Activated B cell treated with CpG ODN at 0.5 μM for 24 hours (primary cell): ENCODE measurements around the gene SH3PXD2B. TPM values are rescaled to one million over a fixed set of nuclear protein-coding genes. Genes with fewer than 3 reads are reported as not detected.

Experiments used
- ATAC-seq: fragments of 200-7000 bp; cut with Tn5 transposase; one replicate; pipeline ENCODE4 v1.10.0; 2021; ENCODE audit warnings: low read depth, mild to moderate bottlenecking, moderate library complexity
- CTCF ChIA-PET: fragments of 350-600 bp; sonication (Branson Sonifier 250); formaldehyde crosslinking; loops from one replicate; lab custom pipeline; 2021; ENCODE audit warnings: antibody characterized with exemption; lab: Charles Lee
- POLR2A ChIA-PET: fragments of 350-600 bp; sonication (Branson Sonifier 250); formaldehyde crosslinking; loops from one replicate; lab custom pipeline; 2021; ENCODE audit warnings: antibody characterized with exemption; lab: Charles Lee
- DNase-seq: peaks from one replicate; pipeline ENCODE4 v3.0.0; 2022
- H3K27ac Mint-ChIP-seq: one replicate; pipeline ENCODE4 v1.8.0; 2020; ENCODE audit warnings: mixed read lengths
- H3K27me3 Mint-ChIP-seq: one replicate; pipeline ENCODE4 v1.8.0; 2021; ENCODE audit warnings: mixed read lengths
- H3K36me3 Mint-ChIP-seq: one replicate; pipeline ENCODE4 v1.8.0; 2021; ENCODE audit warnings: low read depth, mixed read lengths
- H3K4me1 Mint-ChIP-seq: one replicate; pipeline ENCODE4 v1.8.0; 2021; ENCODE audit warnings: mixed read lengths
- H3K4me3 Mint-ChIP-seq: one replicate; pipeline ENCODE4 v1.8.0; 2020; ENCODE audit warnings: mild to moderate bottlenecking, mixed read lengths
- H3K9me3 Mint-ChIP-seq: one replicate; pipeline ENCODE4 v1.8.0; 2020; ENCODE audit warnings: mixed read lengths
- CTCF ChIP-seq: fragments of 200-600 bp; IDR thresholded peaks from one replicate; pipeline ENCODE4 v1.8.0; 2022; ENCODE audit warnings: antibody characterized with exemption, mild to moderate bottlenecking
- intact Hi-C: fragments of 100-400 bp; cut with micrococcal nuclease; formaldehyde crosslinking; loops from one replicate; pipeline ENCODE4 v1.15.1; 2024
- total RNA-seq: library from RNA; stranded (reverse); gene quantifications from 2 replicates; pipeline ENCODE4 v1.2.3, GENCODE V29; 2022

Gene SH3PXD2B
- total RNA-seq, 1 donor from 2014 or later = 0.02 TPM

- peaks cover 17% of the 10 kb centered on the region for H3K27me3 Mint-ChIP-seq
- H3K36me3 Mint-ChIP-seq = no peaks in the 10 kb centered on the region
- ChIA-PET CTCF (no interaction called here), POLR2A (no interaction called here)
- H3K4me1 Mint-ChIP-seq = no peaks in the 10 kb centered on the region
- TF ChIP-seq CTCF = no peak
- H3K27ac Mint-ChIP-seq = no peak overlapping the region
- no peak for DNase-seq
- no peaks in the 10 kb centered on the region for H3K9me3 Mint-ChIP-seq
- intact Hi-C loops = no loop called here
- no peak overlapping the region for H3K4me3 Mint-ChIP-seq
- ATAC-seq = no peak
Observed at GRCh38 chr5:172446336-172447051, 7.8 kb downstream of the SH3PXD2B start.

GRCh38 chr5:172445866-172446265 lies 8.5 kb downstream of the SH3PXD2B start:
- Mint-ChIP-seq H3K4me3 (no peak overlapping the region), H3K27ac (no peak overlapping the region), H3K27me3 (peaks cover 11% of the 10 kb centered on the region), H3K4me1 (no peaks in the 10 kb centered on the region), H3K36me3 (no peaks in the 10 kb centered on the region), H3K9me3 (no peaks in the 10 kb centered on the region)
- CTCF ChIA-PET = no interaction called here
- ATAC-seq (no peak), DNase-seq (no peak)
- TF ChIP-seq CTCF = no peak
- intact Hi-C loops = no loop called here
- POLR2A ChIA-PET = no interaction called here

DNA sequence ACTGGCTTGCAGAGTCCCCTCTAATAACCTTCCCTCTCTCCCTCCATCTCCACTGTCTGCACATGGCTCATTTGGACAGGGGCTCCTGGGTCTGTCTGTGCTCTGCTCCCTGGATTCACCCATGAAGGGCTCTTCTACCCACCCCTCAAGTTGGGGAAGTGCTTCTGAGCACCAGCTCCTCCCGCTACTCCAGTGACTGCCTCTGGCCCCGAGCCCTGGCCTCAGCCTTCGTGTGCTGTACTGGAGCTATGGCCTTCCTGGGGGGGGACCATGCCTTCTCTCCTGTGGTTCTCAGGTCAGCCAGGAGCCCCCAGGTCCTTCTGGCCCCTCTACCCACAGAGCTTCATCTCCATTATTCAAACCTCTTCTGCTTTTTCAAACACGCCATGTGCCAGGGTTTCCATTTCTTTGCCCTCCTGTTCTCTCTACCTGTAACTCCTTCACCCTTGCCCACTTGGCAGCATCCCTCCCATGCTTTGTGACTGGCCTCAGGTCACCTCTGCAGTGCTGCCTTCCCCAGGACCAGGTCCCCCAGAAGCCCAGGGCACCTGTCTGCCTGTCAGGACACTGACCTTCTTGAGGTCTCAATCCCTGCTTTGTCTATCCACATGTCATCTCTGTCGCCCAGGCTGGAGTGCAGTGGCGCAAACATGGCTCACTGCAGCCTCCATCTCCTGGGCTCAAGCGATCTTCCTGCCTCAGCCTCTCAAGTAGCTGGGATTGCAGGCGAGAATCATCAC lies 9.5 kb downstream of the SH3PXD2B start:
- TF ChIP-seq CTCF = no peak
- no peak for DNase-seq
- intact Hi-C loops = no loop called here
- Mint-ChIP-seq H3K27me3 (peaks cover 6% of the 10 kb centered on the region), H3K4me3 (no peak overlapping the region), H3K27ac (no peak overlapping the region), H3K4me1 (no peaks in the 10 kb centered on the region), H3K9me3 (no peaks in the 10 kb centered on the region), H3K36me3 (no peaks in the 10 kb centered on the region)
- ATAC-seq = no peak
- ChIA-PET CTCF (no interaction called here), POLR2A (no interaction called here)

- ATAC-seq = no peak
- CTCF ChIA-PET = no interaction called here
Observed at GRCh38 chr5:172444110-172444510, 10.2 kb downstream of the SH3PXD2B start.

More at GRCh38 chr5:172444110-172444510, 10.2 kb downstream of the SH3PXD2B start:
- Mint-ChIP-seq H3K27ac (no peak overlapping the region), H3K9me3 (no peaks in the 10 kb centered on the region), H3K36me3 (no peaks in the 10 kb centered on the region), H3K27me3 (peaks cover 3% of the 10 kb centered on the region), H3K4me1 (no peaks in the 10 kb centered on the region), H3K4me3 (no peak overlapping the region)
- POLR2A ChIA-PET = no interaction called here
- intact Hi-C loops = no loop called here
- TF ChIP-seq CTCF = no peak
- DNase-seq = no peak
